Natural killer cell (primary cell): ENCODE data around the gene CCR1. TPM values are rescaled to one million over a fixed set of nuclear protein-coding genes. Genes with fewer than 3 reads are reported as not detected.

Experiments used
- ATAC-seq, 3 donors: fragments of 150-1000 bp in 2 of 3; fragments of 200-7000 bp in 1 of 3; cut with Tn5 transposase; 1 replicate in 1 of 3; 2 replicates in 2 of 3; pipeline ENCODE4 v1.10.0; 2021; ENCODE audit warnings: mild to moderate bottlenecking in 2 of 3, moderate library complexity in 2 of 3
- DNase-seq, 2 donors: peaks; one replicate each; pipeline versions ENCODE4 v3.0.0 to v3.0.0-alpha.2; 2013 to 2021; ENCODE audit warnings: mixed read lengths in 1 of 2
- H3K27ac ChIP-seq: one replicate; pipeline ENCODE4 v1.5.1; 2013; ENCODE audit warnings: mild to moderate bottlenecking, low read length
- H3K27me3 ChIP-seq: one replicate; pipeline ENCODE4 v1.6.1; 2013; ENCODE audit warnings: low read length; ENCODE audit not compliant: control insufficient read depth, insufficient read depth
- H3K36me3 ChIP-seq: one replicate; pipeline ENCODE4 v1.6.1; 2013; ENCODE audit warnings: low read length; ENCODE audit not compliant: control insufficient read depth, insufficient read depth
- H3K4me1 ChIP-seq: one replicate; pipeline ENCODE4 v1.6.1; 2013; ENCODE audit warnings: low read length; ENCODE audit not compliant: control insufficient read depth, insufficient read depth
- H3K4me3 ChIP-seq: one replicate; pipeline ENCODE4 v1.5.1; 2013; ENCODE audit warnings: low read length
- H3K9me3 ChIP-seq: one replicate; pipeline ENCODE4 v1.6.1; 2013; ENCODE audit warnings: low read length; ENCODE audit not compliant: control insufficient read depth, insufficient read depth
- H3K27ac Mint-ChIP-seq, 2 donors: one replicate each; pipeline ENCODE4 v1.8.0; 2022; ENCODE audit warnings: mild to moderate bottlenecking in 2 of 2, mixed read lengths in 2 of 2, moderate library complexity in 1 of 2
- H3K27me3 Mint-ChIP-seq, 2 donors: one replicate each; pipeline ENCODE4 v1.8.0; 2022; ENCODE audit warnings: low read depth in 2 of 2, mixed read lengths in 2 of 2
- H3K36me3 Mint-ChIP-seq: one replicate; pipeline ENCODE4 v1.8.0; 2022; ENCODE audit warnings: mixed read lengths
- H3K4me1 Mint-ChIP-seq, 2 donors: one replicate each; pipeline ENCODE4 v1.8.0; 2022; ENCODE audit warnings: mixed read lengths in 2 of 2
- H3K4me3 Mint-ChIP-seq: one replicate; pipeline ENCODE4 v1.8.0; 2022; ENCODE audit warnings: mild to moderate bottlenecking, moderate library complexity, mixed read lengths
- H3K9me3 Mint-ChIP-seq, 2 donors: one replicate each; pipeline ENCODE4 v1.8.0; 2022; ENCODE audit warnings: mixed read lengths in 2 of 2
- WGBS: methylation state at CpG from one replicate; pipeline ENCODE4 v1.1.7; 2013; ENCODE audit warnings: missing lambda C conversion rate; ENCODE audit not compliant: insufficient coverage; 5-methylcytosine and 5-hydroxymethylcytosine counted together
- intact Hi-C: fragments of 100-400 bp; cut with micrococcal nuclease; formaldehyde crosslinking; loops from one replicate; pipeline ENCODE4 v1.14.2; 2022
- total RNA-seq, 4 donors: library from RNA; stranded (reverse); fragments of 120-200 nt in 1 of 4; gene quantifications; one replicate each; pipeline versions ENCODE4 v1.2.3 to v1.2.4, GENCODE V29; 2013 to 2022
- TF ChIP-seq, protein P1 (sequence below): fragments of 200-600 bp; IDR thresholded peaks from one replicate; pipeline ENCODE4 v1.8.0; 2022; ENCODE audit warnings: antibody characterized with exemption

CCR1 gene
- 10 to 100 TPM in 1 of 3 donors, 1 to 10 TPM in 2; 2.1 to 26.0 (median 3.8) TPM for total RNA-seq
- 23.0 TPM for total RNA-seq (2013)

DNA sequence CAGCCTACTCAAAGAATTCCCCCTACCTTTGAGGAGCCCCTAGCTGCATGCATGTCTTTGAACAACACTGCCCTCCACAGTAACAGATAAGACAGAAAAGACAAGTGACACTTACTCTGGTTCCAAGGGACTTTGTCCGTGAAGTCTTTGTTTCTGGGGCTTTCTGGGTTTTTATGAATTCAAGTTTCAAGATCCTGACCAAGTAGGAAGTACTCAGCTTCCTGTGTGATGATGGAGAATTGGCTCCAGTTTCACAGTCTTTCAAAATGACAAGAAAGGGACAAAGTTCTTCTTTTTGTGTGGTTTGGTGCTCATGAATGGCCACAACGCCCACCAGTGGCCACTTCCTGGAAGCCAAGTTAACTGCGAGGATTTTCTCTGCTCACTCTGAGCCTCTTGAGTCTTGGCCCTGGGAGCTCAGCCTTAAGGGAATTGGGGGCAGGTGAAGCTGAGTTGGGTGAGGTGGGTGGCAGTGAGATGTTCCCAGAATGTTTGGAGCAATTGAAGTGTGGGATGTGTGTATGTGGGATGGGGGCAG is at the start of gene CCR1:
Gene CCR1, minus strand, starts transcription at position 147 of the 538 bp plus-strand sequence. CDS start 4,000 bp downstream, outside the sequence.
- peak within 1 kb of the TSS; percentile 40 for H3K4me3 ChIP-seq
- H3K27ac ChIP-seq = peak within 1 kb of the TSS; percentile 41

DNA sequence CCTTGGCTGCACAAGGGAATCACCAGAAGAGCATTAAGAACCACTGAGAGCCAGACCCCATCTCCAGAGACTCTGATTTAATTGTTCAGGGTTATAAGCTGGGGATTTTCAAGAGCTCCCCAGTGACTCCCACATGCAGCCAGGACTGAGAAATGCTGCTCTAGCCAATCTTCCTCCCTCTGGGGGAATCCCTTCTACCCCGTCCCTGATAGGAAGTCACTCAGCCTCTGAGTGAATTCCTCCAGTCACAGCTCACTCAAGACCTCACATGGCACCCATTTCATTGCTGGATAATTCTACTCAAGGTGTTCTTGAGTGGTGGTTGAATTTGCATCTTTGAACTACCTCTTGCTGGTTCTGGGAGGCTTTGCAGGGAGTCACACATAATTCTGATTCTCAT is 44.9 kb upstream of the CCR1 start:
- H3K27ac ChIP-seq = no peak overlapping the region
- no peak overlapping the region for H3K4me3 Mint-ChIP-seq
- no peaks in the 10 kb centered on the region for H3K4me1 Mint-ChIP-seq
- ATAC-seq (no peak), DNase-seq (no peak)
- no peak overlapping the region for H3K4me3 ChIP-seq
- H3K9me3 Mint-ChIP-seq = no peaks in the 10 kb centered on the region
- WGBS = no CpG with 5 or more reads among the region's 1 CpG
- H3K9me3 ChIP-seq = no peaks in the 10 kb centered on the region
- TF ChIP-seq, protein P1, sequence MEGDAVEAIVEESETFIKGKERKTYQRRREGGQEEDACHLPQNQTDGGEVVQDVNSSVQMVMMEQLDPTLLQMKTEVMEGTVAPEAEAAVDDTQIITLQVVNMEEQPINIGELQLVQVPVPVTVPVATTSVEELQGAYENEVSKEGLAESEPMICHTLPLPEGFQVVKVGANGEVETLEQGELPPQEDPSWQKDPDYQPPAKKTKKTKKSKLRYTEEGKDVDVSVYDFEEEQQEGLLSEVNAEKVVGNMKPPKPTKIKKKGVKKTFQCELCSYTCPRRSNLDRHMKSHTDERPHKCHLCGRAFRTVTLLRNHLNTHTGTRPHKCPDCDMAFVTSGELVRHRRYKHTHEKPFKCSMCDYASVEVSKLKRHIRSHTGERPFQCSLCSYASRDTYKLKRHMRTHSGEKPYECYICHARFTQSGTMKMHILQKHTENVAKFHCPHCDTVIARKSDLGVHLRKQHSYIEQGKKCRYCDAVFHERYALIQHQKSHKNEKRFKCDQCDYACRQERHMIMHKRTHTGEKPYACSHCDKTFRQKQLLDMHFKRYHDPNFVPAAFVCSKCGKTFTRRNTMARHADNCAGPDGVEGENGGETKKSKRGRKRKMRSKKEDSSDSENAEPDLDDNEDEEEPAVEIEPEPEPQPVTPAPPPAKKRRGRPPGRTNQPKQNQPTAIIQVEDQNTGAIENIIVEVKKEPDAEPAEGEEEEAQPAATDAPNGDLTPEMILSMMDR = no peak
- no peaks in the 10 kb centered on the region for H3K27me3 ChIP-seq
- H3K36me3 ChIP-seq = no peaks in the 10 kb centered on the region
- intact Hi-C loops = no loop called here
- H3K36me3 Mint-ChIP-seq = peaks cover 8% of the 10 kb centered on the region
- H3K27me3 Mint-ChIP-seq = peaks cover 9 to 12% of the 10 kb centered on the region in 2 donors
- H3K27ac Mint-ChIP-seq = no peak overlapping the region
- no peaks in the 10 kb centered on the region for H3K4me1 ChIP-seq

More for the DNA sequence above, at the start of gene CCR1:
- intact Hi-C loops = loop anchor here (5.0 kb wide), 1 partner anchor 234 kb away; no protein-coding TSS in a partner anchor
- peaks cover 66% of the 10 kb centered on the region for H3K4me1 ChIP-seq
- no peaks in the 10 kb centered on the region for H3K36me3 Mint-ChIP-seq
- no peaks in the 10 kb centered on the region for H3K27me3 Mint-ChIP-seq
- H3K27me3 ChIP-seq = no peaks in the 10 kb centered on the region
- H3K4me1 Mint-ChIP-seq = peaks cover 42 to 61% of the 10 kb centered on the region in 2 donors
- no peaks in the 10 kb centered on the region for H3K9me3 ChIP-seq
- peak within 1 kb of the TSS; percentile 88 for H3K4me3 Mint-ChIP-seq
- H3K36me3 ChIP-seq = peaks cover 11% of the 10 kb centered on the region
- peak within 1 kb of the TSS; percentile 85 to 90 for H3K27ac Mint-ChIP-seq
- 1% methylated on average over 3 of the region's 3 CpGs for WGBS
- ATAC-seq = peak; percentile 77 to 83 (median 79)
- H3K9me3 Mint-ChIP-seq = no peaks in the 10 kb centered on the region
- peak; percentile 44 to 67 for DNase-seq
- TF ChIP-seq, protein P1 = peak; percentile 61

DNA sequence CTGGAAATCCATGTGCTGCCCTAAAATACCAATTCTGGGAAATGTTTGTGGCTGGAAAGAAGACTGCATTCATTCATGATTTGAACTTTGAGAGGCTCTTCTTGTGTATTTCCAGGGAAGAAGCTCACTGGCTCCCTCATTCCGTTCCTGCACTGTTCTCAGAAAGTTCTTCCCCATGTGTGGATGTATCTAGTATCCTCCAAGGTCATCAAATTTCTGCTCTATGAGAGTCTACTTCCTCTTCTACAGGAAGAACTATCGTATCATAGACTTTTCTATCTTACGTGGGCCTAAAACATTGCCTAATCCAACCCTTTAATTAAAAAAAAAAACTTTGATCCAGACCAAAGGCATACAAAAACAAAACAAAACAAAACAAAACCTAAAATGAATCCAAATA is 37.0 kb upstream of the CCR1 start:
- no peak overlapping the region for H3K4me3 ChIP-seq

More for the DNA sequence above, 37.0 kb upstream of the CCR1 start:
- Mint-ChIP-seq H3K4me1 (peaks cover 0 to 8% of the 10 kb centered on the region in 2 donors), H3K4me3 (no peak overlapping the region), H3K27ac (no peak overlapping the region), H3K27me3 (peaks cover 0 to 3% of the 10 kb centered on the region in 2 donors), H3K36me3 (no peaks in the 10 kb centered on the region), H3K9me3 (no peaks in the 10 kb centered on the region)
- Histone ChIP-seq H3K27me3 (no peaks in the 10 kb centered on the region), H3K36me3 (no peaks in the 10 kb centered on the region), H3K4me1 (no peaks in the 10 kb centered on the region), H3K9me3 (no peaks in the 10 kb centered on the region), H3K27ac (no peak overlapping the region)
- WGBS = 96% methylated on average over 3 of the region's 3 CpGs
- intact Hi-C loops = no loop called here
- TF ChIP-seq, protein P1 = no peak
- no peak for ATAC-seq
- no peak for DNase-seq
